Skin epidermis (tissue), 12 donors: ENCODE results near the gene GJC1.

ENCODE experiments used
- H3K27ac ChIP-seq, 21 experiments: fragments of 200-600 bp; sonication (generic) in 11 of 21; one replicate each; pipeline ENCODE4 v1.5.0; 2020; ENCODE audit warnings: mild to moderate bottlenecking in 3 of 21, inconsistent platforms in 2 of 21, moderate library complexity in 2 of 21
- H3K4me3 ChIP-seq, 7 experiments: fragments of 200-600 bp; sonication (generic) in 2 of 7; one replicate each; pipeline ENCODE4 v1.5.0; 2020; ENCODE audit warnings: inconsistent platforms in 2 of 7, mild to moderate bottlenecking in 2 of 7, moderate library complexity in 1 of 7

The GJC1 gene

GRCh38 chr17:44829523-44830358 is at the start of gene GJC1:
TSS of gene GJC1 (minus strand) at chr17:44830287. CDS start at chr17:44805817, 24,470 bp downstream.
- Histone ChIP-seq H3K4me3 (peak within 1 kb of the TSS; percentile 39 to 57 (median 48)), H3K27ac (peak within 1 kb of the TSS in 20 of 21 experiments; percentile 23 to 91 (median 72))

GRCh38 chr17:44879376-44879775 is 49.3 kb upstream of the GJC1 start:
- H3K27ac ChIP-seq: no peak overlapping the region
- H3K4me3 ChIP-seq: no peak overlapping the region

- Histone ChIP-seq H3K27ac (no peak overlapping the region), H3K4me3 (no peak overlapping the region)
Measured at GRCh38 chr17:44878627-44879221, 48.6 kb upstream of the GJC1 start.

GRCh38 chr17:44877121-44877520 is 47.0 kb upstream of the GJC1 start:
- no peak overlapping the region for H3K4me3 ChIP-seq

GRCh38 chr17:44875761-44876160 is 45.7 kb upstream of the GJC1 start:
- no peak overlapping the region for H3K4me3 ChIP-seq
- H3K27ac ChIP-seq: no peak overlapping the region

More at GRCh38 chr17:44877121-44877520, 47.0 kb upstream of the GJC1 start:
- H3K27ac ChIP-seq: no peak overlapping the region

- no peak overlapping the region for H3K27ac ChIP-seq
- no peak overlapping the region for H3K4me3 ChIP-seq
Measured at GRCh38 chr17:44872131-44872768, 42.2 kb upstream of the GJC1 start.

GRCh38 chr17:44871556-44871955 is 41.5 kb upstream of the GJC1 start:
- Histone ChIP-seq H3K4me3 (no peak overlapping the region), H3K27ac (no peak overlapping the region)

- Histone ChIP-seq H3K4me3 (no peak overlapping the region), H3K27ac (no peak overlapping the region)
Measured at GRCh38 chr17:44867841-44868240, 37.8 kb upstream of the GJC1 start.

- Histone ChIP-seq H3K4me3 (no peak overlapping the region), H3K27ac (peak overlapping the region in 5 of 21 experiments; percentile 9 to 53 (median 25))
Measured at GRCh38 chr17:44865931-44866330, 35.8 kb upstream of the GJC1 start.

- no peak overlapping the region for H3K4me3 ChIP-seq
- peak overlapping the region in 1 of 21 experiments; percentile 53 for H3K27ac ChIP-seq
Measured at GRCh38 chr17:44865231-44865660, 35.2 kb upstream of the GJC1 start.

GRCh38 chr17:44864831-44865230 is 34.7 kb upstream of the GJC1 start:
- no peak overlapping the region for H3K27ac ChIP-seq
- no peak overlapping the region for H3K4me3 ChIP-seq

- Histone ChIP-seq H3K4me3 (no peak overlapping the region), H3K27ac (no peak overlapping the region)
Measured at GRCh38 chr17:44863061-44863918, 33.2 kb upstream of the GJC1 start.

- Histone ChIP-seq H3K27ac (no peak overlapping the region), H3K4me3 (no peak overlapping the region)
Measured at GRCh38 chr17:44862278-44862914, 32.3 kb upstream of the GJC1 start.

- no peak overlapping the region for H3K27ac ChIP-seq
- H3K4me3 ChIP-seq: no peak overlapping the region
Measured at GRCh38 chr17:44859701-44860100, 29.6 kb upstream of the GJC1 start.

GRCh38 chr17:44854192-44854591 is 24.1 kb upstream of the GJC1 start:
- Histone ChIP-seq H3K27ac (no peak overlapping the region), H3K4me3 (no peak overlapping the region)

GRCh38 chr17:44850612-44851011 is 20.5 kb upstream of the GJC1 start:
- Histone ChIP-seq H3K4me3 (no peak overlapping the region), H3K27ac (peak overlapping the region in 2 of 21 experiments; percentile 7 to 60)

- peak overlapping the region in 2 of 21 experiments; percentile 7 to 60 for H3K27ac ChIP-seq
- H3K4me3 ChIP-seq: no peak overlapping the region
Measured at GRCh38 chr17:44850025-44850424, 19.9 kb upstream of the GJC1 start.

GRCh38 chr17:44848961-44849489 is 18.9 kb upstream of the GJC1 start:
- Histone ChIP-seq H3K4me3 (no peak overlapping the region), H3K27ac (no peak overlapping the region)

- no peak overlapping the region for H3K4me3 ChIP-seq
- no peak overlapping the region for H3K27ac ChIP-seq
Measured at GRCh38 chr17:44848257-44848795, 18.2 kb upstream of the GJC1 start.
